ENCODE results near the gene ACSS1. TPM values are rescaled to one million over a fixed set of nuclear protein-coding genes. Genes with fewer than 3 reads are reported as not detected.

The ACSS1 gene
- total and polyA plus RNA-seq, 2 of the 8 experiments (the other 6 are each of a cell fraction or from before 2014, with no cell fraction given) = 2.6 to 3.4 TPM

DNA sequence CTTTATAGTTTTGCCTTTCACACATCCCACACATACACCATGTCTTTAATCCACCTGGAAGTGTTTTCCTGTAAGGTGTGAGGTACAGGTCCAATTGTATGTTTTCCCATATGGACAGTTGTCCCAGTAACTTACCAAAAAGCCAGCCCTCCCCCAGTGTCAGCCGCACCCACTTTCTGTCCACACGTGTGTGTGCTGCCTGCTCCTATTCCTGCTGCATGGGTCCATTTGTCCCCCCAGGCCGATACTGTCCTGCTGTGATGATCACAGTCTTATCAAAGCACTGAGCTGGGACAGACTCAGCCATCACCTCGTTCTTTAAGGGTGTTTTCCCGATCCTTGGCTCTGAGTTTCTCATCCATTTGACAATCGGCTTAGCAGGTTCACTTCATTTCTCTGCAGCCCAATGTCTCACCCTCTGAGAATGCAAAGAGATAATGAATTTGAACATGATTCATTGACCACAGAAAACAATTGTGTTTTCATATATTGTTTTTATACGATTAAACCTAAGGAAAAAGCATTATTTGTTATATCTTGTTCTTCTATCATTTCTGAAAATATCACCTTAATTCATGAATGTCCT, 14.4 kb upstream of the ACSS1 start (continued):
- TF ChIP-seq CHD2 (IDR thresholded peaks at IDR 0.05; ENCODE audit: low read length) (no peak), CBX5 (IDR thresholded peaks at IDR 0.05; ENCODE audit: low read depth, low read length) (no peak)
